ENCODE data around the gene MRNIP.

DNA sequence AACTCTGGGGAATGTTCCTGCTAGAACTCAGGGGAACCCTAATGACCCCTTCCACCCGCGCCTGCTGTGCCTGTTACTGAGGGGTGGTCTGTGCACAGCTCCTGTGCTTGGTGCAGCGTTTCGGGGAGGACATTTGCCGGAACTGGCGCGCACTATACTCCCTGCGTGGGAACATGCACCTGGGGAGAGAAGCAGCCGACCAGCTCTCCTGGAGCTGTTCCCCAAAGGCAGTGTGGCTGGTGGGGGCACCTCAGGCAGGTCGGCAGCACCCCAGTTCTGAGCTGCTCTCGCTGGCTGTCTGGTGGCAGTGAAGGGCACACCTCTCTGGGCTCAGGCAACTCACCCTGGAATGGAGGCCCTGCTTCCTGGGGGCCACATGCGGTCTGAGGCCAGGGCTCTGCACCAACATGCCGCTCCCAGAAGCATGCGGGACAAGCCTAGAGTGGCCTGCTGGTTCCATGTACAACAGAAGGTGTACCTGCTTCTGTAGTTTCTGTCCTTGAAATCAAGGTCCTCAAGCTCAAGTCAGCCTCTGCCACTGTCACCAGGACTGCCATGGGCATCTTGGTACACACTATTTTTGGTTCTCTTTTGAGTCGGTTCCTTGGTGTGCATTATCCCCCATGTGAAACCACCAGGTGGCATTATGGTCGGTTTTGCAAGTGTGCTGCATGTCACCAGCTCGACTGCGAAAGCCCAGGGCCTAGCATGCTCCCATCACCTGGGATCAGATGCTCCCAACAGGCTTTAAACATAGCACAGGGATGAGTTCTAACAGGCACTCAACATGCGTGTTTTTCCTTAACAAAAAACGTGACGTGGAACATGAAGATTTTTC is 7.8 kb upstream of the MRNIP start:
- TF ChIP-seq, protein P1, sequence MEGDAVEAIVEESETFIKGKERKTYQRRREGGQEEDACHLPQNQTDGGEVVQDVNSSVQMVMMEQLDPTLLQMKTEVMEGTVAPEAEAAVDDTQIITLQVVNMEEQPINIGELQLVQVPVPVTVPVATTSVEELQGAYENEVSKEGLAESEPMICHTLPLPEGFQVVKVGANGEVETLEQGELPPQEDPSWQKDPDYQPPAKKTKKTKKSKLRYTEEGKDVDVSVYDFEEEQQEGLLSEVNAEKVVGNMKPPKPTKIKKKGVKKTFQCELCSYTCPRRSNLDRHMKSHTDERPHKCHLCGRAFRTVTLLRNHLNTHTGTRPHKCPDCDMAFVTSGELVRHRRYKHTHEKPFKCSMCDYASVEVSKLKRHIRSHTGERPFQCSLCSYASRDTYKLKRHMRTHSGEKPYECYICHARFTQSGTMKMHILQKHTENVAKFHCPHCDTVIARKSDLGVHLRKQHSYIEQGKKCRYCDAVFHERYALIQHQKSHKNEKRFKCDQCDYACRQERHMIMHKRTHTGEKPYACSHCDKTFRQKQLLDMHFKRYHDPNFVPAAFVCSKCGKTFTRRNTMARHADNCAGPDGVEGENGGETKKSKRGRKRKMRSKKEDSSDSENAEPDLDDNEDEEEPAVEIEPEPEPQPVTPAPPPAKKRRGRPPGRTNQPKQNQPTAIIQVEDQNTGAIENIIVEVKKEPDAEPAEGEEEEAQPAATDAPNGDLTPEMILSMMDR (IDR thresholded peaks at IDR 0.05; ENCODE audit: insufficient read depth, low read length, poor library complexity, severe bottlenecking): peak; percentile 14
- TF ChIP-seq EZH2phosphoT487 (conservative IDR thresholded peaks at IDR 0.05; ENCODE audit: low read length): no peak

Measured in SU-DHL-6 (cell line).